NB4 (cell line): Measurements from ENCODE around the gene C1QTNF1.

Experiments
- CTCF ChIP-seq: IDR thresholded peaks from one replicate; pipeline ENCODE4 v1.5.1; 2012; ENCODE audit warnings: low read depth, low read length
- MAX ChIP-seq: IDR thresholded peaks from 2 replicates; pipeline ENCODE4 v1.6.1; 2011; ENCODE audit warnings: low read depth, low read length
- MYC ChIP-seq: IDR thresholded peaks from 2 replicates; pipeline ENCODE4 v1.6.1; 2011; ENCODE audit warnings: low read depth, low read length
- POLR2A ChIP-seq: IDR thresholded peaks from 2 replicates; pipeline ENCODE4 v1.6.1; 2011; ENCODE audit warnings: mild to moderate bottlenecking; ENCODE audit not compliant: insufficient read length; ENCODE audit errors: extremely low read depth

- TF ChIP-seq POLR2A (no peak), MYC (no peak), CTCF (no peak), MAX (no peak)
These were observed 21.7 kb upstream of the C1QTNF1 start for GRCh38 chr17:79002291-79002690.
